Pons (tissue), 1 donor: ENCODE results near the gene USP21.

Source experiments
- DNase-seq: peaks from one replicate; pipeline ENCODE4 v3.0.0-alpha.2; 2016; ENCODE audit warnings: low spot score

USP21 gene

DNA sequence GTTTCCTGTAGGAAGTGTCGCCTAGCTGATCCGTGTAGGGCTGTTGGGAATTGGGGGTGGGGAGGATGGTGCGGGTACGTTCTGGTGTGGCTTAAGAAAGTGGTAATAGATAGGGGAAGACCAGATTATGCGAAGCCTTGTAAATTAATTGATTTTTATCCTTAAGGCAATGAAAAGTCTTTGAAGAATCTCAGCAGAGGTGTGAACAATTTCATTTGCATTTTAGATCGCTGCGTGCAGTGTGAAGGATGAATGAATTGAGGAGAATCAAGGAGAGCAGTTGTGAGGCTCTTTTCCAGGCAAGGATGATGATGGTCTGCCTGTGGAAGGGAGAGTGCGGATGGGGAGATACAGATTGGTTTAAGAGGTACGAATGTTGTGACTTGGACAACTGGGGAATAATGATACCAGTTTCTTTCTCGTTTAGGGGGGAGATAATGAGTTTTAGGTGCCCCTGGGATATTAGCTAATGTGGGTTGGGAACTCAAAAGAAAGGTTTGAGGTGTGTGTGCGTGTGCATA is 26.0 kb upstream of the USP21 start:
- no peak for DNase-seq

DNA sequence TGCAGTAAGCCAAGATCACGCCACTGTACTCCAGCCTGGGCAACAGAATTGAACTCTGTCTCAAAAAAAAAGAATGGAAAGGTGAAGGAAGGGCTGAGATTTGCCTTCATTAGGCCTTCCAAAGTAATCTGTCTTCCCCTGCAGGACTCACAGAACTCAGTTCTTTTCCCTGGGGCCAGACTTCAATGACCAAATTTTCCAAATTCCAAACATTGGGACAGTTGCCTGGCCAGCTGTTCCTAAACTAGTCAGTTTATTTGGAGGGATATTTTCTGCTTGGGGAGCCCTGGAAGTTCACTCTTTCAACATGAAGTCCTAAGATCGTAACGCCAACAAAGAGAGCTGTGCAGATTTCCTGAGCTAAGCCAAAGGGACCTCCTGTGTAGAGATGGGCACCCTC is 21.4 kb upstream of the USP21 start:
- no peak for DNase-seq

DNA sequence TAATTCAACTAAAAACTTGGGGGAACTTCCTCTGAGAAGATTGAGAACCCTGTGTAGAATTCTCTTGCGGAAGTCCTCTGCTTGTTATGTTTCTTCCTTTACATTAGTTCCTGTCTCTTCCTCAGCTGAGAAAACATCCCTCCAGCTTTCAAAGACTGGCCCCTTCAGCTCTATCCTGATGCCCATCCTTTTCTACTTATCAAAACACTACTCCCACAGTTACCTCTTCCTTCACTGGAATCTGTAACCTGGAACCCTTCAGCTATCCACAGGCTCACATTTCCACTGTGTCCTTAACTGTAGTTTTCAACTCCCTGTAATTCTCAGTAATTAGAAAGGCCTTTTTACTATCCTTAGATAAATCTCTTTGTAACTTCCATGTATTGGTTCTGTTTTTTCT is 20.9 kb upstream of the USP21 start:
- DNase-seq, result no peak

DNA sequence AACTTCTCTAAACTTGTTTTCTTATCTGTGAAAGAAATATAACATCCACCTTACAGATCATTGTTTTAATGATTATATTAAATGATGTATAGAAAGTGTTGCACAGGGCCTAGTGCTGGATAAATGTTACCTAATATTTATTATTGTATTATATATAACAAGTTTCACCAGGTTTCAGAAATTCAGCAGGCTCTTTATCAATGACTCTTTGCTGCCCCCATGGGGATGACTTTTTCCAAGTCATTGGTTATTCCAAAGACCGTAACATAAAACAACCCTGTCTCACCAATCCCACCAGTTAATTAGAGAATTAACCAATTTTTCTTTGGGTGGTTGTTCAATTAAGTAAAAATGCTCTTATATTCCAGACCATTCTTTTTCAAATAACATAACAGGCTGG is 19.5 kb upstream of the USP21 start:
- no peak for DNase-seq

DNA sequence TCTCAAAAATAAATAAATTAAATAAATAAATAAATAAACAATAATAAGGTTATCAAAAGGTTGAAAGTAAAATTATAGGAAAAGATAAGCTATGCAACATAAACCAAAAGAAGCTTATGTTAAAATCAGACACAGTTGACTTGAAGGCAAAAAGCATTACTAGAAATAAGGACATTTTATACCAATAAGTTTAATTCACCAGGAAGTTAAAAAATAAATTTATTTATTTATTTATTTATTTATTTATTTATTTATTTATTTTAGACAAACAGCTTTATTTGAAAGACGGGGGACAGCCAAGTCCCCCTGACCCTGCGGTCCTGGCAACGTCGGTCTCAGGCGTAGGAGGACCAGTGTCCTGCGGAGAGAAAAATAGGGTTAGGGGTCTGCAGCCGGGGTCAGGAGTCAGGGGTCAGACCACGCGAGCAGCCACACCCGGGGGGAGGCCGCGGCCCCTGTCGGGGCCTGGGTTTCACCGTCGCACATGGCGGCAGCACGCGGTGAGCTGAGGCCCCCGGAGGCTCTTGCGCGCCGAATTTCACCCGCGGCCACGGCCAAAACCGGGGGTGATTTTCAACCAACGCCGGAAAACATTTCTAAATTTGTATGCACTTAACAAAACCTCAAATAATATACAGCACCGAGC is 18.4 kb upstream of the USP21 start:
- no peak for DNase-seq

DNA sequence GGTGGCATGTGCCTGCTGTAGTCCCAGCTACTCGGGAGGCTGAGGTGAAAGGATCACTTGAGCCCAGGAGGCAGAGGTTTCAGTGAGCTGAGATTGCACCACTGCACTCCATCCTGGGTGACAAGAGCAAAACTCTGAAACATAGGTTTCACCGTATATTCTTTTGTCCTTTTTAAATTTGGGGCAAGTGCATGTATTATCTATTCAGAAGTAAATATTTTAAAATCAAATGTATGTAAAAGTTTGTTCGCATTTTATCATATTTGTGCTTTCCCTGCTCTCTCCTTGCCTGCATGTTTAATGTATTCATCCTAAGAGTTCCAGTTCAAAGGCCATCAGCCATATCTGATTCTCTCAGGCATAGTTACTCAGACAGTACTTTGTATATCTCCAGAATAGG is 13.5 kb upstream of the USP21 start:
- no peak for DNase-seq

DNA sequence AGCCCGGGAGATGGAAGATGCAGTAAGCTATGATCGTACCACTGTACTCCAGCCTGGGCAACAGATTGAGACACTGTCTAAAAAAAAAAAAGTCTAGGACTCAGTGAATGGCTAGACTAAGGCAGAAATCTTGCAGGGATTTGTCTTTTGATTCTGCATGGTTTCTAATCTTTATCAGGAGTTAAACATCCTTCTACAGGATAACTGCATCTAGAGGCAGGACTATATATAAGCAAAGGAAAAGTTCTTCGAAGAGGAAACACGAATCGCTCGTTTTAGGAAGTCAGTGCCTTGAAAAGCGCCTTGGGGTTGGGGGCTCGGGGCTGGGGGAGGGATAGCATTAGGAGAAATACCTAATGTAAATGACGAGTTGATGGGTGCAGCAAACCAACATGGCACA is 6.1 kb upstream of the USP21 start:
- no peak for DNase-seq

DNA sequence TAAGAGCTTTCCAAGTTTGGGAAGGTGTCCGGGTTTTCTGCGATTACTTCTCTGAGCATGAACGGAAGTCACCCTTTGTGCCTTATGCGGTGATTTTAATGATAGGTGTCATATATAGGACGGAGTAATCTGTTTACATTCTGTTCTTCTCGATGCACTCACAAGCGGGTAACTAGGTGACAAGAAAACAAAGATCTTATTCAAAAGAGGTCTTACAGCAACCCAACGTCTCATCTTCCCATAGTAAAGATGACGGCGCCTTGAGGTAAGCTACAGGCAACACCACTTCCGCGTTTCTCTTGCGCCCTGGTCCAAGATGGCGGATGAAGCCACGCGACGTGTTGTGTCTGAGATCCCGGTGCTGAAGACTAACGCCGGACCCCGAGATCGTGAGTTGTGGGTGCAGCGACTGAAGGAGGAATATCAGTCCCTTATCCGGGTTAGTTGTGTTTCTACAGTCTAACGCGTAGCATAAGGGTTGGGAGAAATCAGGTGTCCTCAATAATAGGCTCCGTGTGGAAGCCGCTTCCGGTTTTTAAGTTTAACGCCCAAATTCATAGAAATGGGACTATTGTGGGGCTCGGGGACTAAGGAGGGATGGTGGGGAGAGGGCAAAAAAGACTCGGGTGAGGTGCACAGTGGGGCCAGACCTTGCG is 5.5 kb upstream of the USP21 start, which contains the start of gene UFC1:
TSS of gene UFC1 (plus strand) at position 297 of the 656 bp plus-strand sequence. CDS start at position 317, 20 bp downstream.
- DNase-seq, result peak; percentile 94

DNA sequence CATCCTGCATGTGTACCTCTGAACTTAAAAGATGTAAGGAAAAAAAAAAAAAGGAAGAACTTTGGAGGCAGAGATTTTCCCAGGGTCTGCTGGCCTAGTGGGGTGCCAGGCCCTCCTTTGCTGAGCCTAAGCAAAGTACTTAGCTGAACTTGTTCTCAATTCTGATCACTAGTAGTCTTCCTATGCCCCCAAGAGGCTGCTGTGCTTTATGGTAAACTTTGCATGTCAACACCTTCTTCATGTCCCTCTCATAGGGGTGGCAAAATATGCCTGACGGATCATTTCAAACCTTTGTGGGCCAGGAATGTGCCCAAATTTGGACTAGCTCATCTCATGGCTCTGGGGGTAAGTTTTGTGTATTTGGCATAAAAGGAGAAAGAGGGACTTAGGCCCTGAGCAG is 1.4 kb upstream of the USP21 start:
- no peak for DNase-seq

DNA sequence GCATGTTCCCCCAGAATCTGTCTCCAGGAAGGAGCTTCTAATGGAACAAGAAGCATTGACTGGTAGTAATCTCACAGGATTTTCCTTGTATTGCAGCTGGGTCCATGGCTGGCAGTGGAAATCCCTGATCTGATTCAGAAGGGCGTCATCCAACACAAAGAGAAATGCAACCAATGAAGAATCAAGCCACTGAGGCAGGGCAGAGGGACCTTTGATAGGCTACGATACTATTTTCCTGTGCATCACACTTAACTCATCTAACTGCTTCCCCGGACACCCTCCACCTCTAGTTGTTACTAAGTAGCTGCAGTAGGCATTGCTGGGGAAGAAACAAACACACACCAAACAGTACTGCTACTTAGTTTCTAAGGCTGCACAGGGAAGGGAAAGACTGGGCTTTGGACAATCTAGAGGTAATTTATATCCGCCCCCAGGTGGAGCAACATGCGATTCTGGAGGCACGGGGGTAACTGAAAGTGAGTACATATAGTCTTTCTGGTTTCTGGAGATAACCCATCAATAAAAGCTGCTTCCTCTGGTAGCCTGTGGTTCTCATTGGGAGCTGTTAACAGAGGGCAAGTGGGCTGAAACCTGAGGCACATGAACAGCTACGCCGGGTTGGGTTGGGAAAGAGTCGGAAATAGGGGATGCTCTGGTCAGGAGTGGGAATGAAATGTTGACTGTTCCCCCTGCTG is 837 bp upstream of the USP21 start:
- DNase-seq, result no peak

DNA sequence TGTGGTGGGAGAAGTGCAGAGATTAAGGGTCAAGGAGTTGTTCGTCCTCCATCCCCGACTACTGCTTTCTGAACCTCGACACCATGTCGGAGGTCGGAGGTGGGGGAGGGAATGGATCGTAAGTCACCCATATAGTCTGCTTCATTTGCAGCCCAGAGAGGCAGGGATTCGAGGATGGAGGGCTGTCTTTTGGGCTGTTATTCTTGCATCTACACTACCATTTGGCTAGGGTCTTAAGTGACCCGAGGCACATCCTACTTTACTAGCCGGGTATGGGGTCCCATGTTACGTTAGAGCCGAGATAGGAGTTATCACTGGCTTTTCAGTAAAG is 578 bp downstream of the USP21 start:
- no peak for DNase-seq

DNA sequence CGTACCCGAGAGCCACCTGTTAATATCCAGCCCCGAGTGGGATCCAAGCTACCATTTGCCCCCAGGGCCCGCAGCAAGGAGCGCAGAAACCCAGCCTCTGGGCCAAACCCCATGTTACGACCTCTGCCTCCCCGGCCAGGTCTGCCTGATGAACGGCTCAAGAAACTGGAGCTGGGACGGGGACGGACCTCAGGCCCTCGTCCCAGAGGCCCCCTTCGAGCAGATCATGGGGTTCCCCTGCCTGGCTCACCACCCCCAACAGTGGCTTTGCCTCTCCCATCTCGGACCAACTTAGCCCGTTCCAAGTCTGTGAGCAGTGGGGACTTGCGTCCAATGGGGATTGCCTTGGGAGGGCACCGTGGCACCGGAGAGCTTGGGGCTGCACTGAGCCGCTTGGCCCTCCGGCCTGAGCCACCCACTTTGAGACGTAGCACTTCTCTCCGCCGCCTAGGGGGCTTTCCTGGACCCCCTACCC is 1.4 kb downstream of the USP21 start:
- no peak for DNase-seq

DNA sequence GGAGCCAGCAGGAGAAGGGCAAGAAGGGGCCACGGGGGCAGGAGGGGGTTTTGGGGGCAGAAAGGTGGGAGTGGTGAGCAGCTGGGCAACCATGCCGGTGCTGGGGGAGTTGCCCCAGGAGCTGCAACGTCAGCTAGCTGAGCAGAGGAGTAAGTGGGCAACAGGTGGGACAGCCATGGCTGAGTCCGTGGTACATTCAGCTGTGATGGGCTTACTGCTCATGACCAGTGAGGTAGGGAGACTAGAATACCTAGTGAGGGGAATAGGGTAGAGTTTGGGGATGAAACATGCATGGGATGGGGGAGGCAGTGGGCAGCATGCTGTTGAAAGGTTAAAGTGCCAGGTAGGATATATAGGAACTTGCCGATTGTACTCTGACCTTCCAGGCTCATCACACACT is 2.4 kb downstream of the USP21 start:
- no peak for DNase-seq

DNA sequence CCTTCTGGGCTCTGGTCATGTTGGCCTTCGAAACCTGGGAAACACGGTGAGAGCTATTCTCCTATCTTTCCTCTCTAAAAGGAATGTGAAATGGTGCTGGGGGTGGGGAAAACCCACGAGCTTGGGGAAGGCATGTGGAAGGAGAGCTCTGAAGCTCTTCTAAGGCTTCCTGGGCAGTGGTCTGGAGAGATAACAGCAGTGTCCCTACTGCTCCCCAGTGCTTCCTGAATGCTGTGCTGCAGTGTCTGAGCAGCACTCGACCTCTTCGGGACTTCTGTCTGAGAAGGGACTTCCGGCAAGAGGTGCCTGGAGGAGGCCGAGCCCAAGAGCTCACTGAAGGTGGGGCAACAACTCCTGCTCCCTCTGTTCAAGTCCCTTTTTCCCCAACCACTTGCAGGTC is 2.8 kb downstream of the USP21 start:
- DNase-seq, result no peak

DNA sequence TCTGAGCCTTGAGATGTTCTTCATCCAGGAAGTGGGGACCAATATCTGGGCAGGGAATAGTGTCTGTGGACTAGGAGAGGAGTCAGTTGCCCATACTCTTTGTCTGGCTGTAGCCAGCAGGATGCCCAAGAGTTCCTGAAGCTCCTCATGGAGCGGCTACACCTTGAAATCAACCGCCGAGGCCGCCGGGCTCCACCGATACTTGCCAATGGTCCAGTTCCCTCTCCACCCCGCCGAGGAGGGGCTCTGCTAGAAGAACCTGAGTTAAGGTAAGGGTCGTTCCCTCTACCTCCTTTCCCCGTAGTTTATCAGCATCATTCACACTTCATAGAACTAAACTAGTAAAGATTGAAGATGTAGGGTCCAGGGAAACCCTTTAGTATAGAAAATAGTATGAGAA is 3.5 kb downstream of the USP21 start:
- no peak for DNase-seq

DNA sequence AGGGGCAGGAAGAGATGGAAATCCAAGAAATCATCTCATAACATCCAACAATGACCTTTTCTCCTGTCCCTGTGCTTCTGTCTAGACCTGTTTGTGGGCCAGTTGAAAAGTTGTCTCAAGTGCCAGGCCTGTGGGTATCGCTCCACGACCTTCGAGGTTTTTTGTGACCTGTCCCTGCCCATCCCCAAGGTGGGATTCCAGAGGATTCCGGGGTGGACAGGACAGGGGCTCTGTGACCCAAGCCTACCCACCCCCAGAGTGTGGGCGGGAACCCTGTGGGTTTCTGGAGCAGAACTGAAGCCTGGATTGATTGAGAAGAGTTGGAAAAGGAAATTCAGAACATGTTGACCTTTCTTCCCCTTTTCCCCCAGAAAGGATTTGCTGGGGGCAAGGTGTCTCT is 4.5 kb downstream of the USP21 start:
- DNase-seq, result no peak

DNA sequence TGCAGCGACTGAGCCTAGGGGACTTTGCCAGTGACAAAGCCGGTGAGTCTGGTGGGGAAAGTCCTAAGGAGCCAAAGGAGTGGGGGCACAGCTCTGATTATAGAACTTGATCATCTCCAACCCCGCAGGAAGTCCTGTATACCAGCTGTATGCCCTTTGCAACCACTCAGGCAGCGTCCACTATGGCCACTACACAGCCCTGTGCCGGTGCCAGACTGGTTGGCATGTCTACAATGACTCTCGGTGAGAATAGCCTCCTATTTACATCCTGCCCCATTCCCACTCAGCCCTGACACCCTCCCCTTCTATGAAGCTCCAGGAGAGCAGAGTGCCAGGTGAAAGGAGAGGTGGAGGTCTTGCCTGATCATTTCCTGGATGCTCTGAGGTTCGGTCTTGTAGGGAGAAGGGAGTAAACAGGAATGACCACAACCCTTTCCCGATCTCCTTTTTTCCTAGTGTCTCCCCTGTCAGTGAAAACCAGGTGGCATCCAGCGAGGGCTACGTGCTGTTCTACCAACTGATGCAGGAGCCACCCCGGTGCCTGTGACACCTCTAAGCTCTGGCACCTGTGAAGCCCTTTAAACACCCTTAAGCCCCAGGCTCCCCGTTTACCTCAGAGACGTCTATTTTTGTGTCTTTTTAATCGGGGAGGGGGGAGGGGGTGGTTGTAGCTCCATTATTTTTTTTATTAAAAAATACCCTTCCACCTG is 5.8 kb downstream of the USP21 start:
- DNase-seq, result no peak

DNA sequence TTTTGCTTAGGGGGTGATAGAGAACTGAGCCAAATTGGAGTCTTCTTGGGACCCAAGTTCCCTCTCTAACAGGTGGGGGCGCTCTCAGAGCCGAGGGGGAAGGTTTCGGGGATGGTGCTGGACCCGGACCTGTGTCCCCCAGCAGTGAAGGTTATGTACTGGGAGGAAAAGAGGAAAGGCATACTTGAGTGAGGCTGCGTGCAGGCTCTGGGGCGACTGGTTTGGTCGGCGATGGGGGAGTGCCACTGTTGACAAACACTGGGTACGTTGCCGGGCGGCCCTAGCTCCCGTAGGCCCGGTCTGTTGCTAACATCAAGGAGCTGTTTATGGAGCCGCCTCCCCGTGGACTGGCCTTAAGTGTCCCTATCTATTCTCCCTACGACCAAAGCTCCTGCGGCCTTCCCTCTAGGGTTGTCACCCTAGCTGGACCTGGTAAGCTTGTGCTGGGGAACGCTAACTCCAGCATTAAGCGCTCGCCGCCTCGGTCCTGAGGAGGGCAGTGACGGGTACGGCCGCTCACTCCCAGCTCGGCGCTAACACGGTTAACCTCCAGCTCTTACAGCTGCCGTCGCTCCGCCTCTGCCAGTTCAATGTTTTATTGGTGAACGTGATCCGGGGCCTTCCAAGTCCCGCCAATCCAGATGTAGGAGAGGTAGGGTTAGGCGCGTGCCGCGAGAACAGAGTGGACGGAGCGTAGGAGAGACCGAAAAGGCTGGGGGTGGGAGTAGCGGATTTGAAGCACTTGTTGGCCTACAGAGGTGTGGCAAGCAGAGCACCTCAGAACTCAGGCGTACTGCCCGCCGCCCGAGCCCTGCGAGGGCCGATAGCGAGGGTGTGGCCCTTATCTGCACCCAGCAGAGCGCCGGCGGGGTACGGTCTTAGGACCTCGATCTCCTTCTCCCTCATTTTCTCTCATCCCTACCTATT is 6.7 kb downstream of the USP21 start, which contains the start of gene PPOX:
TSS of gene PPOX (plus strand) at position 685 of the 927 bp plus-strand sequence. CDS start 422 bp downstream, outside the sequence.
- peak; percentile 99 for DNase-seq

DNA sequence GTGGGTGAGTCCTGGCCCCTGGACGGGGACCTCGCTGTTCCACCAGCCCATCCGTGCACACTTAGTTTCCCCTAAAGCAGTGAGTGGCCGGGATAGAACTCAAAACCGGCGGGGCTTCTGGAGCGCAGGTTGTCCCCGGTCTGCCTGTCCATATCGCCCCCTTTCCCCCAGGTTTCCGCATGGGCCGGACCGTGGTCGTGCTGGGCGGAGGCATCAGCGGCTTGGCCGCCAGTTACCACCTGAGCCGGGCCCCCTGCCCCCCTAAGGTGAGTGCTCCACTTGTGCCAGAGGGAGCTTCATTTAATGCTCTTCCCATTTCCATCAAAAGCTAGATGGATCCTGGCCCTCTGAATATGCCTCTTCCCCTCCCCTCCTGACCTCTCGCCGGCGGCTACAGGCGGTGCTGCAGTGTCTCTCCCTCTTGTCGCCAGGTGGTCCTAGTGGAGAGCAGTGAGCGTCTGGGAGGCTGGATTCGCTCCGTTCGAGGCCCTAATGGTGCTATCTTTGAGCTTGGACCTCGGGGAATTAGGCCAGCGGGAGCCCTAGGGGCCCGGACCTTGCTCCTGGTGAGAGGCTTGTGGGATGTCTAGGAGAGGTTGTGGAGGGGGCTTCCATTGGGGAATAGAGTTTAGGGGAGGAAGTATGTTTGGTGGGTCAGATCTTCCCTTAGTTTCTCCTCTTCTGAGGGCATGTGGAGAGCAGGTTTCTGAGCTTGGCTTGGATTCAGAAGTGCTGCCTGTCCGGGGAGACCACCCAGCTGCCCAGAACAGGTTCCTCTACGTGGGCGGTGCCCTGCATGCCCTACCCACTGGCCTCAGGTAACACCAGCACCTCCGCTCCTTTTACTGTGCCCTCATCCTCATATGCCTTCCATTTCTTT is 7.6 kb downstream of the USP21 start:
- DNase-seq, result no peak

DNA sequence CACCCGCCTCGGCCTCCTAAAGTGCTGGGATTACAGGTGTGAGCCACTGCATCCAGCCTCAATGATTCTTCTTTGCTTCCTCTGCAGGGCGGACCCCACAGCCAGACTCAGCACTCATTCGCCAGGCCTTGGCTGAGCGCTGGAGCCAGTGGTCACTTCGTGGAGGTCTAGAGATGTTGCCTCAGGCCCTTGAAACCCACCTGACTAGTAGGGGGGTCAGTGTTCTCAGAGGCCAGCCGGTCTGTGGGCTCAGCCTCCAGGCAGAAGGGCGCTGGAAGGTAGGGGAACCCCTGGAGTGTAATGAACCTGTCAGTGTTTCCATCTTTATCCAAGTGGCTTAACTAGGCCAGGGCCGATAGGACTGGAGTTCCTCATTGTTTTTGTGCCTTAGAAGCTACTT is 9.6 kb downstream of the USP21 start:
- DNase-seq, result no peak
